Astrocyte of the hippocampus (primary cell): ENCODE data around the gene ZNF155.
A peak's percentile ranks its signal among the peaks of the same experiment; 100 is the strongest.

ENCODE experiments used
- DNase-seq: peaks from one replicate; pipeline ENCODE4 v3.0.0; 2011; ENCODE audit warnings: low read depth, low spot score

The ZNF155 gene

DNA sequence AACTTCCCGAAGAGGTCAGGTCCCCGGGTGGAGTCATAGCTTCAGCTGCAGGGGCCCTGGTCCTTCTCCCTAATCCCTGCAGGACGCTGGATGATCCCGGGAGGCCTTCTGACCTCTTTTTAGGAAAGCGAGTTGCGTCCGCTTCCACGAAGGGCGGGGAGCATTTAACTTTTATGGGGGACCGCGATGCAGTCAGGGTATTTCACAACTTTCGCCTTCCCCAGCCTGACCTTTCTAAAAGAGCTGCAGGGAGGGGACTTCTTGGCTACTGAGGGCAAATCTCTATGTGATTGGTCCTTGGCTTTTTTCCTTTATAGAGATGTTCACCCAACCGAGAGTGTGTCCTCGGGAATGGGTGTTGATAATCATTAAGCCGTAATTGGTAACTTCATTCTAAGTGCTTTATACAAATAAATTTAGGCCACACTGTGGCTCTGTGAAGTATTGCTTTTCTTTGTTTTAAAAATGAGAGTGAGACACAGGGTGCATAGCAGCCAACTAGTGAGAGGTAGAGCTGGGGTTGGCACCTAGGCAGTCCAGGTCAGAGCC is 19.5 kb downstream of the ZNF155 start:
- DNase-seq, result peak; percentile 11

DNA sequence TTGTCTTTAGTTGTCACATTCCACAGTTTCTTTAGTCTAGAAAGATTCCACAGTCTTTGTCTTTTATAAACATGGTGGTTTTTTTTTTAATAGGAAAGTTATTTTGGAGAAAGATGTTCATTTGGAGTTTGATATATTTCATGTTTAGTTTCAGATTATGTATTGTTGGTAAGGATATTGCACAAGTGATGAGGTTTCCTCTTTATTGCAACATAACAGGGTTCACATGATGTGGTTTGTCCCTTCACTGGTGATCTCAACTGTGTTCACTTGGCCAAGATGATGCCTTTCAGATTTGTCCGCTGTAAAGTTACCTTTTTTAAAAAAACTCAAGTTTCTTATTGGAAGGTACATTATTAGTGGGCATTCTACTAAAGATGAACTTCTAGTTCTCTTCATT is 22.0 kb downstream of the ZNF155 start:
- no peak for DNase-seq

DNA sequence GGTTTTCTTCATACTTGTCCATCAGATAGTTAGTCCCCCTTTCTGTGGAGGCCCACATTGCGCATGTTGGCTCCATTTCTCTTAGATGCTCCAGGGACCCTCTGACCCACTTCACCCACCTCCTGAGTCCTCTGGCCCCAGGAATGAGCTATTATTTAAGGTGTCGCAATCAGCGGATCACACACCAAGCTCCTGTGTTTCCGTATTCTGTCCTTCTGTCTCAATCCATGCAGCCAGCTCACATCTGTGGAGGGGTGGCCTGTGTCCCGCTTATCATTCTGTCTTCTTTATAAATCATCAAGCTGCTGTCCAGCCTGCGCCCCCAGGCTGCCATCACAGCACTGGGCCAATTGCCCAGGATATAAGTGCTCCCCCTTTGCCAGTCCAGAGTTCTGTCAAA is 23.5 kb downstream of the ZNF155 start:
- DNase-seq, result no peak

DNA sequence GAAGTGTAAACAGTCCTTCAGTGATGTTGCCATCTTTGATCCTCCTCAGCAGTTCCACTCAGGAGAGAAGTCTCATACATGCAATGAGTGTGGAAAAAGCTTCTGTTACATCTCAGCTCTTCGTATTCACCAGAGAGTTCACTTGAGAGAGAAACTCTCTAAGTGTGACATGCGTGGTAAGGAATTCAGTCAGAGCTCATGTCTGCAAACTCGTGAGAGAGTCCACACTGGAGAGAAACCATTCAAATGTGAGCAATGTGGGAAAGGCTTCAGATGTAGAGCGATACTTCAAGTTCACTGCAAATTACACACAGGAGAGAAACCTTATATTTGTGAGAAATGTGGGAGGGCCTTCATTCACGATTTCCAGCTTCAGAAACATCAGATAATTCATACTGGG is 26.5 kb downstream of the ZNF155 start:
- no peak for DNase-seq

DNA sequence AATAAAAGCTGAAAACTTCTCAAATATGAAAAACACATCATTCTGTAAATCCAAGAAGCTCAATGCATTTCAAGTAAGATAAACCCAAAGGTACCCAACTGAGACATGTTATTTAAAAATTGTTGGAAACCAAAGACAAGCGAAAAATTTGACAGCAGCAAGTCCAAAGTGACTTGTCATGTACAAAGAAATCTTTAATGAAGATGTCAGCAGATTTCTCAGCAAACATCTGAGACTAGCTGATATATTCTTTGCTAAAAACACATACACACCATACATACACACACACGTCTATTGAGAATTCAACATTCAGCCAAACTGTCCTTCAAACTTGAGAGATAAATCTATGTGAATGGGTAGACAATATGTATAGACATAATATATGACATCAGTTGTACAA is 35.5 kb downstream of the ZNF155 start:
- no peak for DNase-seq

DNA sequence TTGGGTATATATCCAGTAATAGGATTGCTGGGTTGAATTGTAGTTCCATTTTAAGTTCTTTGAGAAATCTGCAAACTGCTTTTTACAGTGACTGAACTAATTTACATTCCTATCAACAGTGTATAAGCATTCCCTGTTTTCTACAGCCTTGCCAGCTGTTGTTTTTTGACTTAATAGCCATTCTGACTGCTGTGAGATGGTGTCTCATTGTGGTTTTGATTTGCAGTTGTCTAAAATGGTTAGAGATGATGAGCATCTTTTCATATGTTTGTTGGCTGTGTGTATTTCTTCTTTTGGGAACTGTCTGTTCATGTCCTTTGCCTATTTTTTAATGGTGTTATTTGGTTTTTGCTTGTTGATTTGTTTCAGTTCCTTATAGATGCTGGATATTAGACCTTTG is 37.2 kb downstream of the ZNF155 start:
- DNase-seq, result no peak

DNA sequence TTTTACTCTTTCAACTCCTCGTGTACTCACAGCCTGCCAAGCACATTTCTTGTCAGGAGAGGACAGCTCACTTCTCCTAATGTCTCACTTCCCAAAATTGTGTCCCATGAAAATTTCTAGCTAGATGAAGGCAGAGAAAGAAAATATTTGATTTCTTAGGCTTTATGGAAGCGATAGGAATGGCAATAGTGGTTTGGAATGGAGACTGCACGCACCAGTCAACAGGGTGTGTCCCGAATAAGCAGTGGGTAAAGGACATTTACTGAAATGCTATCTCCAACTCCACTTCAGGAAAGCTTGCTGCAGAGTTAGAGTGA is 40.9 kb downstream of the ZNF155 start:
- DNase-seq, result no peak

DNA sequence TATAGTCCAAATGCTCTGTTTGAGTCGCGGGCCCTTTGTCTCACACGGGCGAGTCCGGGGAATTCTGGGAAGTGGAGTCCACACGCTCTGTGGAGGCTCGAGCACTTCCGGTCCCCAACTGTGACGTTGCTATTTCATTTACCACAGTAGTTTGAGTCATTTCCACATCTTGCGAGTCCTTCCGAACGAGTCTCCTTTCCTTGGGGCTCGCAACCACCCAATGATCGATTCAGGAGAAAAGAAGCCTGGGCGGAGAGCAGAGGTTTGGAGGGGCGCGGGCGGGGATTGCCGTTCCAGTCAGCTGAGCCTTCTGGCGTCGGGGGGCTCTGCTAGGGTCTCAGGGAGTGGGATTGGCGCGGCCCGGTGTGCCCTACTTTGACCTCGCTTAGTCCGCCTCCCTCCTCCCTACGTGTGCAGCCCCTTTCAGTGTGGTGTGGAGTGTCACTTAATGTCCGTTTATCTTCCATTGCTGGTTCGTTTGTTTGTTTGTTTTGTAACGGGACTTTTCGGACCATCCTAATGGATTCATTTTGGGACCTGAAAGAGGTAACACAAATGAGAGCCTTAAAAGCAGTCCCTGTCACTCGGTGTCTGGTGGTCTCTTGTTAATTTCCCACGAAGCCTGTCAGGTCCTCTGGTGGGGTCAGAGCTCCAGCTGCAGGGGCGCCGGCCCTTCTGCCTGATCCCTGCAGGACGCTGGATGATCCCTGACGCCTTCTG is 41.4 kb downstream of the ZNF155 start, which contains the start of gene ZNF222:
Gene ZNF222 (plus strand): TSS at position 163 of the 720 bp plus-strand sequence. CDS start 58 bp downstream, at position 221.
- peak; percentile 94 for DNase-seq

DNA sequence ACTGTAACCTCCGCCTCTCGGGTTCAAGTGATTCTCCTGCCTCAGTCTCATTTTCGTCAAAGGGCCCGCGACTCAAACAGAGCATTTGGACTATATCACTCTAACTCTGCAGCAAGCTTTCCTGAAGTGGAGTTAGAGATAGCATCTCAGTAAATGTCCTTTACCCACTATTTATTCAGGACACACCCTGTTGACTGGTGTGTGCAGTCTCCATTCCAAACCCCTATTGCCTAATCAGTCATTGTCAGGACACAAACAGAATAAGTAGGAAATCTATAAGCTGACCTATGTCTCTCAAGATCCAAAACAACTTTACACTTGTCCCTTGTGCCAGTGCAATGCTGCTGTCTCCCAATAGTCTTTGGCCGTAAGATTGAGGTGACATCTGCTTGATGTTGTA is 42.6 kb downstream of the ZNF155 start:
- no peak for DNase-seq

DNA sequence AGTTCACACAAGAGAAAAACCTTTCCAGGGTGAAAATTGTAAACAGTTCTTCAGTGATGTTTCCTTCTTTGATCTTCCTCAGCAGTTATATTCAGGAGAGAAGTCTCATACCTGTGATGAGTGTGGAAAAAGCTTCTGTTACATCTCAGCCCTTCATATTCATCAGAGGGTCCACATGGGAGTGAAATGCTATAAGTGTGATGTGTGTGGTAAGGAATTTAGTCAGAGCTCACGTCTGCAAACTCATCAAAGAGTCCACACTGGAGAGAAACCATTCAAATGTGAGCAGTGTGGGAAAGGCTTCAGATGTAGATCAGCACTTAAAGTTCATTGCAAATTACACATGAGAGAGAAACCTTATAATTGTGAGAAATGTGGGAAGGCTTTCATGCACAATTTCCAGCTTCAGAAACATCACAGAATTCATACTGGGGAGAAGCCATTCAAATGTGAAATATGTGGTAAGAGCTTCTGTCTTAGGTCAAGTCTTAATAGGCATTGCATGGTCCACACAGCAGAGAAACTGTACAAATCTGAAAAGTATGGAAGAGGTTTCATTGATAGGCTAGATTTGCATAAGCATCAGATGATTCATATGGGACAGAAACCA is 48.1 kb downstream of the ZNF155 start:
- DNase-seq, result no peak

DNA sequence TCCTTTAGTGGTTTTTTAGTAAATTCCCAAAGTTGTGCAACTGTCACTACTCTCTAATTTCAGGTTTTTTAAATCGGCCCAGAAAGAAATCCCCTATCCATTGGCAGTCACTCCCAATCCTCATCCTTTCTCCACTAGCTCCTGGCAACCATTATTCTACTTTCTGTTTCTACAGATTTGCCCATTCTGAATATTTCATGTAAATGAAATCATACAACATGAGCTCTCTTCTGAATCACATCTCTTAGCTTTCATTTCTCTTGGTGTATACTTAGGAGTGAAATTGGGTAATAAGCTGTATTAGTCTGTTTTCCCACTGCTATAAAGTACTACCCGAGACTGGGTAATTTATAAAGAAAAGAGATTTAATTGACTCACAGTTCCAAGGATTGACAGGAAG is 58.2 kb downstream of the ZNF155 start:
- no peak for DNase-seq
